ENCODE measurements around the gene ACTL7B. TPM values are rescaled to one million over a fixed set of nuclear protein-coding genes. Genes with fewer than 3 reads are reported as not detected.

Gene ACTL7B
- polyA plus RNA-seq, 1 donor from 2014 or later: not detected

DNA sequence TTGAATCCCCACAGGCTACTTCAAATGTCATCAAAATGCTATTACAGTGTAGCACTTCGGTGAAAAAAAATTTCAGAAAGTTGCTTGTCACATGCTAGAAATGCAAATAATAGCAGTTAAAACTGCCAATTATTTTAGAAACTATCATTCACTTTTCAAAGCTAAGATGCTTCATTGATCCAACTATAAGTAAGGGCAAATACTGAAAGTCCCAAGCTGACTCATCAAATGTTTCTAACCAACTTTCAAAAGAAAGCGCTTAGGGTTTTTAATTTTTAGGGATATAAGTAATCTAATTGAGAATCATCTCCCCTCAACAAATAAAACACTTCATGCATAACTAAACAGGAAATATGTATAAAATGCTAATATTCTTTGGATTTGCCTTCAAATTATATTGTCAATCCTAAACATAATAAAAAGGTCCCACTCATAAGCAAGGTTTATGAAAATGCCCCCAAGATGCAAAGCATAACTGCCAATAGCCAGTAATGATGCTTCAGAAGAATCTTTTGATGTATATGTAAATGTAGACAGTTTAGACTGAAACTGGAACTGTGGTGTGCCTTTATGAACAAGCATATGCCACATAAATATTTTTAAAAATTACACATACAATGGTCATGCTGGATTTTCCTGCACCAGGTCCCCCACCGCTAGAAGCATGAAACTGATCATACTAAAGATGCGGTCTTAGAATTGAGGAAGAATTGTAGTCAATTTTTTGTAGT, 18.4 kb upstream of the ACTL7B start:
- H3K27ac ChIP-seq (ENCODE audit: low read length): no peak overlapping the region
- TF ChIP-seq MXI1 (conservative IDR thresholded peaks at IDR 0.05; ENCODE audit: poor library complexity, severe bottlenecking): no peak
- TF ChIP-seq EZH2 (IDR thresholded peaks at IDR 0.05; ENCODE audit: borderline replicate concordance, insufficient read depth, low read length, poor library complexity, severe bottlenecking): no peak
- TF ChIP-seq, protein P1, sequence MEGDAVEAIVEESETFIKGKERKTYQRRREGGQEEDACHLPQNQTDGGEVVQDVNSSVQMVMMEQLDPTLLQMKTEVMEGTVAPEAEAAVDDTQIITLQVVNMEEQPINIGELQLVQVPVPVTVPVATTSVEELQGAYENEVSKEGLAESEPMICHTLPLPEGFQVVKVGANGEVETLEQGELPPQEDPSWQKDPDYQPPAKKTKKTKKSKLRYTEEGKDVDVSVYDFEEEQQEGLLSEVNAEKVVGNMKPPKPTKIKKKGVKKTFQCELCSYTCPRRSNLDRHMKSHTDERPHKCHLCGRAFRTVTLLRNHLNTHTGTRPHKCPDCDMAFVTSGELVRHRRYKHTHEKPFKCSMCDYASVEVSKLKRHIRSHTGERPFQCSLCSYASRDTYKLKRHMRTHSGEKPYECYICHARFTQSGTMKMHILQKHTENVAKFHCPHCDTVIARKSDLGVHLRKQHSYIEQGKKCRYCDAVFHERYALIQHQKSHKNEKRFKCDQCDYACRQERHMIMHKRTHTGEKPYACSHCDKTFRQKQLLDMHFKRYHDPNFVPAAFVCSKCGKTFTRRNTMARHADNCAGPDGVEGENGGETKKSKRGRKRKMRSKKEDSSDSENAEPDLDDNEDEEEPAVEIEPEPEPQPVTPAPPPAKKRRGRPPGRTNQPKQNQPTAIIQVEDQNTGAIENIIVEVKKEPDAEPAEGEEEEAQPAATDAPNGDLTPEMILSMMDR (IDR thresholded peaks at IDR 0.05; ENCODE audit: poor library complexity, severe bottlenecking): no peak
- TF ChIP-seq EP300 (conservative IDR thresholded peaks at IDR 0.05; ENCODE audit: poor library complexity, severe bottlenecking): no peak
- TF ChIP-seq TAF1 (IDR thresholded peaks at IDR 0.05; ENCODE audit: low read depth): no peak
- no peaks in the 10 kb centered on the region for H3K79me2 ChIP-seq (replicated peaks; ENCODE audit: insufficient read depth, low read length)
- H3K4me2 ChIP-seq (ENCODE audit: low read length): no peak overlapping the region
- no peaks in the 10 kb centered on the region for H3K9me3 ChIP-seq (ENCODE audit: low read length)
- H3K36me3 ChIP-seq (ENCODE audit: insufficient read depth, low read length): peaks cover 23% of the 10 kb centered on the region
- H4K20me1 ChIP-seq (ENCODE audit: insufficient read depth): no peaks in the 10 kb centered on the region
- no peak overlapping the region for H3K9ac ChIP-seq (ENCODE audit: low read length)
- no peaks in the 10 kb centered on the region for H3K9me2 ChIP-seq (ENCODE audit: insufficient read depth, low read length)
- no peak overlapping the region for H2AFZ ChIP-seq (ENCODE audit: low read depth, low read length)
- H3K4me3 ChIP-seq (ENCODE audit: low read length): no peak overlapping the region
- no peaks in the 10 kb centered on the region for H3K27me3 ChIP-seq (ENCODE audit: insufficient read depth, low read depth, low read length)
- no peaks in the 10 kb centered on the region for H3F3A ChIP-seq (ENCODE audit: insufficient read depth, low read length, poor library complexity, severe bottlenecking)

DNA sequence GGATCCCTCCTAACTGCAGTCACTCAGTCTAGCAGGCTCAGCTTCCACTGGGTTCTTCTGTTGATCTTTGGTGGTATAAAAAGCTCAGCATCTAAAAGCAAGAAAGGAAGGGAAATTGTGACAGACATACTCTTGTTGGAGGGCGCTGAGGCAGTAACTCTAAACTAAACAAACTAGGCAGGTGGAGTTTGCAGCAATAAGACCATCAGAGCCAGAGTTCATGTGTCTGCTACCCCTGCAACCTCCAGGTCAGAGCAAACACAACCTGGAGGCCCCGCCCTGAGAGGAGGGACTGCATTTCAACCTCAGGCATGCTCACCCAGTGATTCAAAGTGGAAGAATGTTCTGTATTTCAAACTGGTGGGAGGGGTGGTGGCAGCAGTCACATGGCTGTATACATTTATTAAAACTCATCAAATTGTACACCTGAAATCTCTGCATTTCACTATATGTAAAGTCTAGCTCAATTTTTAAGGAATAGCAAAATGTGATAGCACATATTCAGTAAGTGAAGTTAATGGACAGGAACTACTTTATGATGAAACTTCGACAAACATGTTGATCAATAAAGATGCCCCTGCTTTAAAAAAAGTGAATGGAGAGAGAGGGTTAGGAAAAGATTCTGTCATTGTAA, 13.4 kb upstream of the ACTL7B start:
- Histone ChIP-seq H3K9ac (ENCODE audit: low read length) (no peak overlapping the region), H3K27me3 (ENCODE audit: insufficient read depth, low read depth, low read length) (no peaks in the 10 kb centered on the region), H4K20me1 (ENCODE audit: insufficient read depth) (no peaks in the 10 kb centered on the region), H3K9me3 (ENCODE audit: low read length) (no peaks in the 10 kb centered on the region), H3K4me3 (ENCODE audit: low read length) (no peak overlapping the region), H3K79me2 (replicated peaks; ENCODE audit: insufficient read depth, low read length) (no peaks in the 10 kb centered on the region), H2AFZ (ENCODE audit: low read depth, low read length) (no peak overlapping the region), H3K36me3 (ENCODE audit: insufficient read depth, low read length) (peaks cover 19% of the 10 kb centered on the region), H3K9me2 (ENCODE audit: insufficient read depth, low read length) (no peaks in the 10 kb centered on the region), H3K27ac (ENCODE audit: low read length) (no peak overlapping the region), H3K4me2 (ENCODE audit: low read length) (no peak overlapping the region), H3F3A (ENCODE audit: insufficient read depth, low read length, poor library complexity, severe bottlenecking) (peaks cover 7% of the 10 kb centered on the region)
- TF ChIP-seq EP300 (conservative IDR thresholded peaks at IDR 0.05; ENCODE audit: poor library complexity, severe bottlenecking) (no peak), EZH2 (IDR thresholded peaks at IDR 0.05; ENCODE audit: borderline replicate concordance, insufficient read depth, low read length, poor library complexity, severe bottlenecking) (no peak), RAD21 (conservative IDR thresholded peaks at IDR 0.05) (no peak), MXI1 (conservative IDR thresholded peaks at IDR 0.05; ENCODE audit: poor library complexity, severe bottlenecking) (no peak), TAF1 (IDR thresholded peaks at IDR 0.05; ENCODE audit: low read depth) (no peak), POLR2AphosphoS5 (IDR thresholded peaks at IDR 0.05) (no peak), SMC3 (conservative IDR thresholded peaks at IDR 0.05; ENCODE audit: poor library complexity) (no peak)
- TF ChIP-seq, protein P2, sequence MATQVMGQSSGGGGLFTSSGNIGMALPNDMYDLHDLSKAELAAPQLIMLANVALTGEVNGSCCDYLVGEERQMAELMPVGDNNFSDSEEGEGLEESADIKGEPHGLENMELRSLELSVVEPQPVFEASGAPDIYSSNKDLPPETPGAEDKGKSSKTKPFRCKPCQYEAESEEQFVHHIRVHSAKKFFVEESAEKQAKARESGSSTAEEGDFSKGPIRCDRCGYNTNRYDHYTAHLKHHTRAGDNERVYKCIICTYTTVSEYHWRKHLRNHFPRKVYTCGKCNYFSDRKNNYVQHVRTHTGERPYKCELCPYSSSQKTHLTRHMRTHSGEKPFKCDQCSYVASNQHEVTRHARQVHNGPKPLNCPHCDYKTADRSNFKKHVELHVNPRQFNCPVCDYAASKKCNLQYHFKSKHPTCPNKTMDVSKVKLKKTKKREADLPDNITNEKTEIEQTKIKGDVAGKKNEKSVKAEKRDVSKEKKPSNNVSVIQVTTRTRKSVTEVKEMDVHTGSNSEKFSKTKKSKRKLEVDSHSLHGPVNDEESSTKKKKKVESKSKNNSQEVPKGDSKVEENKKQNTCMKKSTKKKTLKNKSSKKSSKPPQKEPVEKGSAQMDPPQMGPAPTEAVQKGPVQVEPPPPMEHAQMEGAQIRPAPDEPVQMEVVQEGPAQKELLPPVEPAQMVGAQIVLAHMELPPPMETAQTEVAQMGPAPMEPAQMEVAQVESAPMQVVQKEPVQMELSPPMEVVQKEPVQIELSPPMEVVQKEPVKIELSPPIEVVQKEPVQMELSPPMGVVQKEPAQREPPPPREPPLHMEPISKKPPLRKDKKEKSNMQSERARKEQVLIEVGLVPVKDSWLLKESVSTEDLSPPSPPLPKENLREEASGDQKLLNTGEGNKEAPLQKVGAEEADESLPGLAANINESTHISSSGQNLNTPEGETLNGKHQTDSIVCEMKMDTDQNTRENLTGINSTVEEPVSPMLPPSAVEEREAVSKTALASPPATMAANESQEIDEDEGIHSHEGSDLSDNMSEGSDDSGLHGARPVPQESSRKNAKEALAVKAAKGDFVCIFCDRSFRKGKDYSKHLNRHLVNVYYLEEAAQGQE (IDR thresholded peaks at IDR 0.05; ENCODE audit: borderline replicate concordance): no peak
- TF ChIP-seq, protein P1 (IDR thresholded peaks at IDR 0.05; ENCODE audit: poor library complexity, severe bottlenecking): no peak
